ENCODE results near the gene RBM11.

- TF ChIP-seq CTCF (IDR thresholded peaks at IDR 0.05) (no peak), POLR2AphosphoS5 (IDR thresholded peaks at IDR 0.05) (no peak)
Measured at GRCh38 chr21:14270631-14271030, 54.7 kb downstream of the RBM11 start.

All from suprapubic skin (tissue), 3 donors.